Transverse colon (tissue), 4 donors: ENCODE results near the gene LPAR4. TPM values are rescaled to one million over a fixed set of nuclear protein-coding genes. Genes with fewer than 3 reads are reported as not detected.

Source experiments
- DNase-seq: peaks from one replicate; pipeline ENCODE4 v3.0.0-alpha.2; 2019
- H3K27ac ChIP-seq, 4 donors: fragments of 200-600 bp; sonication (generic); 2 replicates each; pipeline ENCODE4 v1.5.1; 2016 to 2018; ENCODE audit warnings: inconsistent platforms in 4 of 4
- H3K27me3 ChIP-seq: fragments of 200-600 bp; sonication (generic); 2 replicates; pipeline ENCODE4 v1.5.1; 2017; ENCODE audit warnings: inconsistent platforms
- H3K36me3 ChIP-seq, 4 donors: fragments of 200-600 bp; sonication (generic); 2 replicates each; pipeline ENCODE4 v1.5.1; 2017 to 2019; ENCODE audit warnings: inconsistent platforms in 4 of 4
- H3K4me1 ChIP-seq, 4 donors: fragments of 200-600 bp; sonication (generic); 2 replicates each; pipeline ENCODE4 v1.5.1; 2017 to 2020; ENCODE audit warnings: inconsistent platforms in 4 of 4
- H3K4me3 ChIP-seq, 4 donors: fragments of 200-600 bp; sonication (generic); 1 replicate in 1 of 4; 2 replicates in 3 of 4; pipeline versions ENCODE4 v1.5.1 to v1.6.1; 2017 to 2019; ENCODE audit warnings: inconsistent platforms in 4 of 4
- H3K9me3 ChIP-seq, 2 donors: fragments of 200-600 bp; sonication (generic); 2 replicates each; pipeline ENCODE4 v1.5.1; 2017 to 2019; ENCODE audit warnings: inconsistent platforms in 2 of 2
- CTCF ChIP-seq, 5 experiments: fragments of 200-600 bp in 3 of 5; fragments of 450-650 bp in 2 of 5; sonication (generic) in 3 of 5; IDR thresholded peaks; 1 replicate in 2 of 5; 2 replicates in 3 of 5; pipeline ENCODE4 v1.5.1; 2016 to 2017; ENCODE audit warnings: antibody characterized with exemption in 5 of 5, inconsistent platforms in 3 of 5, mild to moderate bottlenecking in 2 of 5, moderate library complexity in 1 of 5
- EP300 ChIP-seq: sonication (generic); formaldehyde crosslinking; IDR thresholded peaks from one replicate; pipeline ENCODE4 v1.6.1; 2017; ENCODE audit warnings: antibody characterized with exemption, low read depth
- POLR2A ChIP-seq: fragments of 450-650 bp; IDR thresholded peaks from one replicate; pipeline ENCODE4 v1.6.1; 2016; ENCODE audit warnings: antibody characterized with exemption, mild to moderate bottlenecking, moderate library complexity
- POLR2AphosphoS5 ChIP-seq, 3 donors: sonication (generic); formaldehyde crosslinking; IDR thresholded peaks; one replicate each; pipeline ENCODE4 v1.6.1; 2016; ENCODE audit warnings: antibody characterized with exemption in 3 of 3
- whole genome bisulfite sequencing, 2 donors: methylation state at CpG; one replicate each; pipeline ENCODE4 v1.1.5; 2018; ENCODE audit warnings: low coverage in 1 of 2; 5-methylcytosine and 5-hydroxymethylcytosine counted together
- in situ Hi-C, 4 donors: fragments of 200-750 bp; cut with MboI; loops; one replicate each; pipeline versions ENCODE4 v1.15.0 to v1.15.1; 2017; ENCODE audit warnings: low sequenced_read_pairs in 3 of 4, low pct_ligation_motif_present in 1 of 4, low pct_unique_long_range_greater_than_20kb in 1 of 4
- intact Hi-C: fragments of 100-400 bp; cut with DNase I; formaldehyde crosslinking; loops from one replicate; pipeline ENCODE4 v1.15.1; 2023; ENCODE audit warnings: low total_unique reads
- total RNA-seq, 4 donors: library from RNA; depleted of rRNA; stranded (reverse); fragments of >200 nt; gene quantifications; one replicate each; pipeline ENCODE4 v1.1.0, GENCODE V29; 2016

The LPAR4 gene
- total RNA-seq, 4 donors from 2014 or later = 0.16 TPM; not detected in 3

- no peak for TF ChIP-seq POLR2AphosphoS5 (IDR thresholded peaks at IDR 0.05)
- no peak for TF ChIP-seq POLR2A
- TF ChIP-seq CTCF (IDR thresholded peaks at IDR 0.05) = no peak
- TF ChIP-seq EP300 = no peak
- Histone ChIP-seq H3K4me1 (peaks cover 0 to 6% (median 0%) of the 10 kb centered on the region in 4 donors), H3K27me3 (no peaks in the 10 kb centered on the region), H3K9me3 (no peaks in the 10 kb centered on the region), H3K4me3 (no peak overlapping the region), H3K27ac (no peak overlapping the region), H3K36me3 (no peaks in the 10 kb centered on the region)
- no peak for DNase-seq
- in situ Hi-C loops (no loop called here), intact Hi-C loops (no loop called here)
- WGBS, 2 donors = 83 to 91% methylated on average over 5 to 6 of the region's 6 CpGs
Measured at GRCh38 chrX:78759081-78759480, 11.6 kb downstream of the LPAR4 start.

- H3K4me3 ChIP-seq = no peak overlapping the region
- H3K27me3 ChIP-seq = no peaks in the 10 kb centered on the region
- H3K4me1 ChIP-seq = no peaks in the 10 kb centered on the region
- no peak overlapping the region for H3K27ac ChIP-seq
- no peak for TF ChIP-seq EP300
- no peak for TF ChIP-seq CTCF (IDR thresholded peaks at IDR 0.05)
- TF ChIP-seq POLR2AphosphoS5 (IDR thresholded peaks at IDR 0.05) = no peak
- TF ChIP-seq POLR2A = no peak
- in situ Hi-C loops = no loop called here
- WGBS, 2 donors = 51 to 60% methylated on average over 1 to 2 of the region's 2 CpGs
- intact Hi-C loops = no loop called here
- no peak for DNase-seq
- H3K36me3 ChIP-seq = no peaks in the 10 kb centered on the region
- no peaks in the 10 kb centered on the region for H3K9me3 ChIP-seq
Measured at GRCh38 chrX:78769101-78769755, 21.7 kb downstream of the LPAR4 start.

GRCh38 chrX:78769946-78770345 is 22.4 kb downstream of the LPAR4 start:
- Histone ChIP-seq H3K4me3 (no peak overlapping the region), H3K9me3 (no peaks in the 10 kb centered on the region), H3K27ac (no peak overlapping the region), H3K36me3 (no peaks in the 10 kb centered on the region), H3K27me3 (no peaks in the 10 kb centered on the region), H3K4me1 (no peaks in the 10 kb centered on the region)
- DNase-seq = no peak
- TF ChIP-seq CTCF (IDR thresholded peaks at IDR 0.05) = no peak
- no peak for TF ChIP-seq POLR2A
- TF ChIP-seq EP300 = no peak
- no peak for TF ChIP-seq POLR2AphosphoS5 (IDR thresholded peaks at IDR 0.05)
- intact Hi-C loops (no loop called here), in situ Hi-C loops (no loop called here)

- no peaks in the 10 kb centered on the region for H3K27me3 ChIP-seq
- TF ChIP-seq POLR2AphosphoS5 (IDR thresholded peaks at IDR 0.05) = no peak
- no peaks in the 10 kb centered on the region for H3K9me3 ChIP-seq
- no peak overlapping the region for H3K27ac ChIP-seq
- in situ Hi-C loops (loop anchor here in 1 of 4 donors (25.0 kb wide), 1 partner anchor 90 kb away; no protein-coding TSS in a partner anchor), intact Hi-C loops (no loop called here)
- H3K4me3 ChIP-seq = no peak overlapping the region
- no peaks in the 10 kb centered on the region for H3K4me1 ChIP-seq
- DNase-seq = no peak
- 56% methylated on average over 1 of the region's 1 CpG; no CpG with 5 or more reads in 1 of the 2 donors for WGBS, 2 donors
- H3K36me3 ChIP-seq = no peaks in the 10 kb centered on the region
Measured at GRCh38 chrX:78796916-78797315, 49.4 kb downstream of the LPAR4 start.

- Histone ChIP-seq H3K4me1 (no peaks in the 10 kb centered on the region), H3K36me3 (no peaks in the 10 kb centered on the region)
- intact Hi-C loops = no loop called here
Measured at GRCh38 chrX:78800114-78800513, 52.6 kb downstream of the LPAR4 start.

More at GRCh38 chrX:78800114-78800513, 52.6 kb downstream of the LPAR4 start:
- H3K27me3 ChIP-seq = no peaks in the 10 kb centered on the region
- TF ChIP-seq POLR2A (no peak), POLR2AphosphoS5 (IDR thresholded peaks at IDR 0.05) (no peak), CTCF (IDR thresholded peaks at IDR 0.05) (no peak), EP300 (no peak)
- 50 to 57% methylated on average over 1 to 2 of the region's 2 CpGs for WGBS, 2 donors
- H3K27ac ChIP-seq = no peak overlapping the region
- in situ Hi-C loops = no loop called here
- DNase-seq = no peak
- H3K4me3 ChIP-seq = no peak overlapping the region
- H3K9me3 ChIP-seq = no peaks in the 10 kb centered on the region
